Measurements from ENCODE around the gene APCDD1.

DNA sequence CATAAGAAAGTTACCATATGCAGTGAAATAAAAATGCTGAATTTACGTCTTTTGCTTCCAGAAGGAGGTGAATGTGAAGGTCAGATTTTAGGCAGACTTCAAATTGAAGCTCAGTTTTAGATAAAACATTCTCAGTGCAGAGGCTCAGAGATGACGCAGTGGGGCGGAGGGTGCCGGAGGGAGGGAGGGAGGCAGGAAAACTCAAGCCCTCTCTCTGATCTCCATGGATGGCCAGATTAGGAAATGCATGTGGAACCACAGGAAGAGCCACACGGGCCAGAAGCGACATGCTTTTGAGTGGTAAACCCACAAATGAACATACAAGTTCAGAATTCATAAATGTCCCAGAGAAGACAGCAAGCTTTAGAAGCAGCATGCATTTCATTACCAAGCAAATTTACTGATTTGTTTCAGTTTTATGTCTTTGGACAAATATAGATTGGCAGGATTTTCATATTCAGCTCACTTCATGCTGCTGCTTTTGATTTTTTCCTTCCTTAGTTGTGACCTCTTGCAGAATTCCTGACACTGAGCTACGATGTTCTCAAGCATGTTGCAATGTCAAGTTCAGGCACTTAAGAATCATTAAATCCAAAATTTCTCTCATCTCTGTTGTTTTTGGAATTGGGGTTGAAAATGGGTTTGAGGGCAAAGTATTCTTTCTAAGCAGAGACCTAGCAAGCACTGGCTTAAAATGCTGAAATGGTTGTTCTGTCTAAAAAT is 29.7 kb upstream of the APCDD1 start:
- TF ChIP-seq, protein P1, sequence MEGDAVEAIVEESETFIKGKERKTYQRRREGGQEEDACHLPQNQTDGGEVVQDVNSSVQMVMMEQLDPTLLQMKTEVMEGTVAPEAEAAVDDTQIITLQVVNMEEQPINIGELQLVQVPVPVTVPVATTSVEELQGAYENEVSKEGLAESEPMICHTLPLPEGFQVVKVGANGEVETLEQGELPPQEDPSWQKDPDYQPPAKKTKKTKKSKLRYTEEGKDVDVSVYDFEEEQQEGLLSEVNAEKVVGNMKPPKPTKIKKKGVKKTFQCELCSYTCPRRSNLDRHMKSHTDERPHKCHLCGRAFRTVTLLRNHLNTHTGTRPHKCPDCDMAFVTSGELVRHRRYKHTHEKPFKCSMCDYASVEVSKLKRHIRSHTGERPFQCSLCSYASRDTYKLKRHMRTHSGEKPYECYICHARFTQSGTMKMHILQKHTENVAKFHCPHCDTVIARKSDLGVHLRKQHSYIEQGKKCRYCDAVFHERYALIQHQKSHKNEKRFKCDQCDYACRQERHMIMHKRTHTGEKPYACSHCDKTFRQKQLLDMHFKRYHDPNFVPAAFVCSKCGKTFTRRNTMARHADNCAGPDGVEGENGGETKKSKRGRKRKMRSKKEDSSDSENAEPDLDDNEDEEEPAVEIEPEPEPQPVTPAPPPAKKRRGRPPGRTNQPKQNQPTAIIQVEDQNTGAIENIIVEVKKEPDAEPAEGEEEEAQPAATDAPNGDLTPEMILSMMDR (CRISPR knock-in tag; IDR thresholded peaks at IDR 0.05): no peak
- TF ChIP-seq BCL3 (CRISPR knock-in tag; IDR thresholded peaks at IDR 0.05): no peak
- TF ChIP-seq ZNF503 (CRISPR knock-in tag; IDR thresholded peaks at IDR 0.05): no peak
- TF ChIP-seq, protein P2, sequence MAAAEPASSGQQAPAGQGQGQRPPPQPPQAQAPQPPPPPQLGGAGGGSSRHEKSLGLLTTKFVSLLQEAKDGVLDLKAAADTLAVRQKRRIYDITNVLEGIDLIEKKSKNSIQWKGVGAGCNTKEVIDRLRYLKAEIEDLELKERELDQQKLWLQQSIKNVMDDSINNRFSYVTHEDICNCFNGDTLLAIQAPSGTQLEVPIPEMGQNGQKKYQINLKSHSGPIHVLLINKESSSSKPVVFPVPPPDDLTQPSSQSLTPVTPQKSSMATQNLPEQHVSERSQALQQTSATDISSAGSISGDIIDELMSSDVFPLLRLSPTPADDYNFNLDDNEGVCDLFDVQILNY (CRISPR knock-in tag; conservative IDR thresholded peaks at IDR 0.05): no peak
- no peak for TF ChIP-seq CEBPZ (IDR thresholded peaks at IDR 0.05; ENCODE audit: low read length)
- TF ChIP-seq, protein P3, sequence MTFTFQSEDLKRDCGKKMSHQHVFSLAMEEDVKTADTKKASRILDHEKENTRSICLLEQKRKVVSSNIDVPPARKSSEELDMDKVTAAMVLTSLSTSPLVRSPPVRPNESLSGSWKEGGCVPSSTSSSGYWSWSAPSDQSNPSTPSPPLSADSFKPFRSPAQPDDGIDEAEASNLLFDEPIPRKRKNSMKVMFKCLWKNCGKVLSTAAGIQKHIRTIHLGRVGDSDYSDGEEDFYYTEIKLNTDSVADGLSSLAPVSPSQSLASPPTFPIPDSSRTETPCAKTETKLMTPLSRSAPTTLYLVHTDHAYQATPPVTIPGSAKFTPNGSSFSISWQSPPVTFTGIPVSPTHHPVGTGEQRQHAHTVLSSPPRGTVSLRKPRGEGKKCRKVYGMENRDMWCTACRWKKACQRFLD (CRISPR knock-in tag; IDR thresholded peaks at IDR 0.05; ENCODE audit: borderline replicate concordance): no peak
- no peak for TF ChIP-seq ZNF12 (CRISPR knock-in tag; IDR thresholded peaks at IDR 0.05)
- TF ChIP-seq ZNF260 (CRISPR knock-in tag; IDR thresholded peaks at IDR 0.05; ENCODE audit: borderline replicate concordance, low read depth): no peak
- no peak for TF ChIP-seq SIN3B (IDR thresholded peaks at IDR 0.05; ENCODE audit: low read length)
- no peak for TF ChIP-seq PBX2 (CRISPR knock-in tag; IDR thresholded peaks at IDR 0.05)
- no peak for TF ChIP-seq ZNF274 (CRISPR knock-in tag; IDR thresholded peaks at IDR 0.05)
- TF ChIP-seq MAFG (CRISPR knock-in tag; IDR thresholded peaks at IDR 0.05): no peak
- no peak for TF ChIP-seq ZNF331 (CRISPR knock-in tag; IDR thresholded peaks at IDR 0.05)
- no peak for TF ChIP-seq ZSCAN29 (CRISPR knock-in tag; conservative IDR thresholded peaks at IDR 0.05)

All from HepG2 (cell line).